K562 (cell line): ENCODE results near the gene KRTAP4-12. TPM values are rescaled to one million over a fixed set of nuclear protein-coding genes. Genes with fewer than 3 reads are reported as not detected.

Source experiments
- ATAC-seq: fragments of 200-7000 bp; cut with Tn5 transposase; 3 replicates; pipeline ENCODE4 v1.9.1; 2020; ENCODE audit warnings: moderate library complexity
- BruUV-seq: library from RNA; stranded (reverse); fragments of 400-500 nt; replicated peaks from 2 replicates; lab custom pipeline; 2021; lab: Mats Ljungman, UMichigan
- CTCF ChIA-PET: fragments of 300-600 bp; formaldehyde crosslinking; extraction: SDS; loops from one replicate; lab custom pipeline; 2021; ENCODE audit warnings: low intra/inter-chr PET ratio; lab: Yijun Ruan, JAX
- POLR2A ChIA-PET: fragments of 300-600, 350-650 bp; sonication (Branson Sonifier 250); formaldehyde crosslinking; extraction: SDS; loops from one replicate; lab custom pipeline; 2021; ENCODE audit warnings: antibody characterized with exemption, inconsistent platforms; lab: Yijun Ruan, JAX
- DNase-seq, 4 experiments: peaks; one replicate each; pipeline versions ENCODE4 v3.0.0 to v3.0.0-alpha.2; 2011 to 2018; ENCODE audit warnings: low spot score in 3 of 4, mixed read lengths in 3 of 4; ENCODE audit errors: extremely low read depth in 1 of 4
- FAIRE-seq: peaks from 2 replicates; lab custom pipeline; 2011; peaks lifted over from hg19 to GRCh38; lab: Jason Lieb, UNC
- H2AFZ ChIP-seq: 2 replicates; pipeline ENCODE4 v1.6.0; 2011; ENCODE audit warnings: low read depth, low read length, control low read depth, inconsistent platforms
- H3K27ac ChIP-seq: fragments of 200-600 bp; 3 replicates; pipeline ENCODE4 v1.8.0; 2011; ENCODE audit warnings: low read depth, mild to moderate bottlenecking, control low read depth, inconsistent platforms, low read length, moderate library complexity, mixed read lengths; ENCODE audit errors: extremely low read depth
- H3K27me3 ChIP-seq, 2 experiments: fragments of 300-600 bp in 1 of 2; 2 replicates in 1 of 2; 3 replicates in 1 of 2; pipeline versions ENCODE4 v1.6.0 to v1.8.0; 2011; ENCODE audit warnings: inconsistent platforms in 2 of 2, low read length in 2 of 2, mild to moderate bottlenecking in 1 of 2, mixed read lengths in 1 of 2, moderate library complexity in 1 of 2; ENCODE audit not compliant: control insufficient read depth in 2 of 2, insufficient read depth in 2 of 2
- H3K36me3 ChIP-seq: fragments of 300-600 bp; 3 replicates; pipeline ENCODE4 v1.8.0; 2011; ENCODE audit warnings: mild to moderate bottlenecking, low read length, inconsistent platforms; ENCODE audit not compliant: control insufficient read depth, insufficient read depth
- H3K4me1 ChIP-seq, 2 experiments: fragments of 200-600 bp in 1 of 2; replicated peaks in 1 of 2; 2 replicates in 1 of 2; 3 replicates in 1 of 2; pipeline versions ENCODE4 v1.5.1 to v1.8.0; 2011; ENCODE audit warnings: inconsistent platforms in 2 of 2, low read length in 2 of 2, mild to moderate bottlenecking in 1 of 2, mixed read lengths in 1 of 2, moderate library complexity in 1 of 2; ENCODE audit not compliant: control insufficient read depth in 2 of 2, insufficient read depth in 2 of 2
- H3K4me2 ChIP-seq: 2 replicates; pipeline ENCODE4 v1.6.1; 2011; ENCODE audit warnings: low read length, control low read depth, inconsistent platforms, mixed read lengths; ENCODE audit not compliant: insufficient read depth
- H3K4me3 ChIP-seq: fragments of 200-600 bp; sonication (generic), shearing (Covaris generic); 2 replicates; pipeline ENCODE4 v1.5.1; 2016; ENCODE audit warnings: control low read depth, inconsistent platforms
- H3K79me2 ChIP-seq: fragments of 200-600 bp; 3 replicates; pipeline ENCODE4 v1.8.0; 2011; ENCODE audit warnings: low read length, inconsistent platforms; ENCODE audit not compliant: control insufficient read depth, insufficient read depth
- H3K9ac ChIP-seq, 2 experiments: 2 replicates each; pipeline versions ENCODE4 v1.6.0 to v1.6.1; 2011; ENCODE audit warnings: low read depth in 2 of 2, low read length in 2 of 2, control low read depth in 1 of 2, inconsistent platforms in 1 of 2, mild to moderate bottlenecking in 1 of 2, mixed read lengths in 1 of 2; ENCODE audit not compliant: insufficient read depth in 1 of 2
- H3K9me1 ChIP-seq: one replicate; pipeline ENCODE4 v1.6.0; 2011; ENCODE audit warnings: inconsistent platforms, mild to moderate bottlenecking, low read length, moderate library complexity; ENCODE audit not compliant: control insufficient read depth, insufficient read depth
- H3K9me3 ChIP-seq: replicated peaks from 2 replicates; pipeline ENCODE4 v1.5.1; 2011; ENCODE audit warnings: low read depth, low read length, inconsistent platforms; ENCODE audit not compliant: control insufficient read depth, insufficient read depth
- H4K20me1 ChIP-seq: replicated peaks from 2 replicates; pipeline ENCODE4 v1.6.1; 2011; ENCODE audit warnings: low read length, inconsistent platforms, mixed read lengths; ENCODE audit not compliant: control insufficient read depth, insufficient read depth
- E4F1 ChIP-seq: fragments of 250-450 bp; sonication (Bioruptor Pico); IDR thresholded peaks from 2 replicates; pipeline ENCODE4 v1.5.0; 2021; ENCODE audit warnings: mild to moderate bottlenecking, borderline replicate concordance
- GATA2 ChIP-seq: sonication (generic); formaldehyde crosslinking; IDR thresholded peaks from 2 replicates; pipeline ENCODE4 v1.4.0; 2020; ENCODE audit warnings: mild to moderate bottlenecking, missing genetic modification reagents
- HDAC3 ChIP-seq: fragments of 450-650 bp; IDR thresholded peaks from 2 replicates; pipeline ENCODE4 v1.6.1; 2018; ENCODE audit warnings: borderline replicate concordance, mild to moderate bottlenecking, moderate library complexity; ENCODE audit not compliant: partially characterized antibody
- HIVEP1 ChIP-seq: fragments of 250-450 bp; sonication (Bioruptor Pico); IDR thresholded peaks from 2 replicates; pipeline ENCODE4 v1.4.0; 2020; ENCODE audit warnings: mild to moderate bottlenecking
- HMG20A ChIP-seq: fragments of 450-650 bp; formaldehyde crosslinking; conservative IDR thresholded peaks from 2 replicates; pipeline ENCODE4 v1.4.0; 2020; ENCODE audit warnings: mild to moderate bottlenecking, mixed read lengths
- NFATC3 ChIP-seq: fragments of 450-650 bp; IDR thresholded peaks from 2 replicates; pipeline ENCODE4 v1.6.1; 2017; ENCODE audit warnings: mild to moderate bottlenecking
- SMAD3 ChIP-seq: fragments of 450-650 bp; formaldehyde crosslinking; conservative IDR thresholded peaks from 2 replicates; pipeline ENCODE4 v1.4.0; 2020; ENCODE audit warnings: mild to moderate bottlenecking
- SMAD4 ChIP-seq: fragments of 250-450 bp; sonication (Bioruptor Pico); conservative IDR thresholded peaks from 2 replicates; pipeline ENCODE4 v1.8.0; 2021; ENCODE audit warnings: inconsistent platforms, mild to moderate bottlenecking, moderate library complexity
- ZBTB43 ChIP-seq: sonication (generic); formaldehyde crosslinking; IDR thresholded peaks from 2 replicates; pipeline ENCODE4 v1.8.0; 2023; ENCODE audit warnings: mild to moderate bottlenecking, missing genetic modification reagents
- ZNF121 ChIP-seq: sonication (generic); formaldehyde crosslinking; conservative IDR thresholded peaks from 2 replicates; pipeline ENCODE4 v1.8.0; 2022; ENCODE audit warnings: missing genetic modification reagents
- ZNF133 ChIP-seq: fragments of 250-450 bp; sonication (Bioruptor Pico); IDR thresholded peaks from 2 replicates; pipeline ENCODE4 v1.4.0; 2020; ENCODE audit warnings: mild to moderate bottlenecking
- ZNF165 ChIP-seq: fragments of 250-450 bp; sonication (Bioruptor Pico); IDR thresholded peaks from 2 replicates; pipeline ENCODE4 v1.4.0; 2020; ENCODE audit warnings: borderline replicate concordance
- ZNF41 ChIP-seq: fragments of 250-450 bp; sonication (Bioruptor Pico); conservative IDR thresholded peaks from 2 replicates; pipeline ENCODE4 v1.4.0; 2020; ENCODE audit warnings: mild to moderate bottlenecking
- ZNF449 ChIP-seq: fragments of 250-450 bp; sonication (Bioruptor Pico); IDR thresholded peaks from 2 replicates; pipeline ENCODE4 v1.8.0; 2022; ENCODE audit warnings: moderate library complexity, mild to moderate bottlenecking, inconsistent platforms
- WGBS: fragments of 100-300 bp; shearing (Covaris generic); methylation state at CpG from one replicate; pipeline ENCODE4 v1.1.6; 2016; ENCODE audit warnings: low coverage, mixed read lengths; ENCODE audit not compliant: insufficient coverage; ENCODE audit errors: missing lambda C conversion rate; 5-methylcytosine and 5-hydroxymethylcytosine counted together
- in situ Hi-C: fragments of 300-500 bp; cut with MboI; formaldehyde crosslinking; loops from 4 replicates; pipeline ENCODE4 v1.15.0; 2018; ENCODE audit warnings: inconsistent platforms, mixed read lengths
- intact Hi-C: fragments of 100-400 bp; cut with micrococcal nuclease; formaldehyde crosslinking; loops from 2 replicates; pipeline ENCODE4 v1.14.2; 2022
- polyA plus RNA-seq, 8 experiments: library from polyadenylated mRNA; depleted of rRNA in 4 of 8; stranded (reverse) in 5 of 8; unstranded in 3 of 8; fragments of >200 nt; fragmentation: Nextera tagmentation in 2 of 8; fragmentation: Illumina TruSeq in 1 of 8; extraction: Ambion mirVana in 2 of 8; extraction: Trizol in 1 of 8; gene quantifications; 2 replicates each; pipeline versions ENCODE4 v1.2.1 to v1.2.3, GENCODE V29; 2011 to 2014; ENCODE audit warnings: inconsistent platforms in 1 of 8, missing spikeins in 1 of 8
- total RNA-seq, 7 experiments: library from RNA; depleted of rRNA in 6 of 7; stranded (reverse); fragments of >200 nt in 6 of 7; fragmentation: Illumina TruSeq in 2 of 7; extraction: Trizol in 2 of 7; gene quantifications; 2 replicates each; pipeline versions ENCODE4 v1.2.1 to v1.2.3, GENCODE V29; 2011 to 2021; ENCODE audit warnings: low replicate concordance in 1 of 7
- TF ChIP-seq, protein P1 (sequence below): sonication (generic); formaldehyde crosslinking; IDR thresholded peaks from 2 replicates; pipeline ENCODE4 v1.8.1; 2023; ENCODE audit warnings: mild to moderate bottlenecking, missing genetic modification reagents
- TF ChIP-seq, protein P2 (sequence below): fragments of 250-450 bp; sonication (Bioruptor Pico); IDR thresholded peaks from 2 replicates; pipeline ENCODE4 v1.8.0; 2021; ENCODE audit warnings: moderate library complexity, mild to moderate bottlenecking, inconsistent platforms

Gene KRTAP4-12
- total and polyA plus RNA-seq, 9 of the 15 experiments (the other 6 are each of a cell fraction or from before 2014, with no cell fraction given) = not detected

GRCh38 chr17:41149652-41149985 lies 25.6 kb upstream of the KRTAP4-12 start, which contains the start of gene KRTAP4-5:
Gene KRTAP4-5, minus strand, starts transcription at chr17:41149825. Its CDS starts 58 bp downstream, at chr17:41149767.
- intact Hi-C loops (no loop called here), in situ Hi-C loops (no loop called here)
- H3K27ac ChIP-seq = no peak within 1 kb of the TSS
- ATAC-seq (no peak), DNase-seq (no peak), FAIRE-seq (no peak)
- no TSS peak for BruUV-seq
- H3K4me1 ChIP-seq = no peaks in the 10 kb centered on the region
- no peak within 1 kb of the TSS for H2AFZ ChIP-seq
- H3K4me3 ChIP-seq = no peak within 1 kb of the TSS
- H3K4me2 ChIP-seq = no peak within 1 kb of the TSS
- H4K20me1 ChIP-seq = no peaks in the 10 kb centered on the region
- no peaks in the 10 kb centered on the region; a peak in 1 of 5 replicates for H3K27me3 ChIP-seq
- no peaks in the 10 kb centered on the region for H3K9me3 ChIP-seq
- H3K36me3 ChIP-seq = no peaks in the 10 kb centered on the region
- no peaks in the 10 kb centered on the region for H3K79me2 ChIP-seq
- H3K9ac ChIP-seq = no peak within 1 kb of the TSS
- ChIA-PET POLR2A (no interaction called here), CTCF (no interaction called here)
- no peak for TF ChIP-seq HDAC3
- no peak for TF ChIP-seq ZNF133 (CRISPR knock-in tag)
- no peak for TF ChIP-seq GATA2 (CRISPR knock-in tag)
- TF ChIP-seq, protein P1, sequence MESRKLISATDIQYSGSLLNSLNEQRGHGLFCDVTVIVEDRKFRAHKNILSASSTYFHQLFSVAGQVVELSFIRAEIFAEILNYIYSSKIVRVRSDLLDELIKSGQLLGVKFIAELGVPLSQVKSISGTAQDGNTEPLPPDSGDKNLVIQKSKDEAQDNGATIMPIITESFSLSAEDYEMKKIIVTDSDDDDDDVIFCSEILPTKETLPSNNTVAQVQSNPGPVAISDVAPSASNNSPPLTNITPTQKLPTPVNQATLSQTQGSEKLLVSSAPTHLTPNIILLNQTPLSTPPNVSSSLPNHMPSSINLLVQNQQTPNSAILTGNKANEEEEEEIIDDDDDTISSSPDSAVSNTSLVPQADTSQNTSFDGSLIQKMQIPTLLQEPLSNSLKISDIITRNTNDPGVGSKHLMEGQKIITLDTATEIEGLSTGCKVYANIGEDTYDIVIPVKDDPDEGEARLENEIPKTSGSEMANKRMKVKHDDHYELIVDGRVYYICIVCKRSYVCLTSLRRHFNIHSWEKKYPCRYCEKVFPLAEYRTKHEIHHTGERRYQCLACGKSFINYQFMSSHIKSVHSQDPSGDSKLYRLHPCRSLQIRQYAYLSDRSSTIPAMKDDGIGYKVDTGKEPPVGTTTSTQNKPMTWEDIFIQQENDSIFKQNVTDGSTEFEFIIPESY (CRISPR knock-in tag) = no peak
- TF ChIP-seq ZNF165 = no peak
- TF ChIP-seq E4F1 (CRISPR knock-in tag) = no peak
- TF ChIP-seq ZNF121 (CRISPR knock-in tag) = no peak
- TF ChIP-seq HMG20A (CRISPR knock-in tag) = no peak
- TF ChIP-seq ZNF41 (CRISPR knock-in tag) = no peak
- no peak for TF ChIP-seq ZBTB43 (CRISPR knock-in tag)
- TF ChIP-seq SMAD3 (CRISPR knock-in tag) = no peak
- TF ChIP-seq, protein P2, sequence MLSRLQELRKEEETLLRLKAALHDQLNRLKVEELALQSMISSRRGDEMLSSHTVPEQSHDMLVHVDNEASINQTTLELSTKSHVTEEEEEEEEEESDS (CRISPR knock-in tag) = no peak
- no peak for TF ChIP-seq SMAD4
- no peak for TF ChIP-seq NFATC3
- TF ChIP-seq HIVEP1 = no peak
- no peak for TF ChIP-seq ZNF449 (CRISPR knock-in tag)
- 0% methylated on average over 2 of the region's 2 CpGs for WGBS
- no peaks in the 10 kb centered on the region for H3K9me1 ChIP-seq
